DND-41 (cell line): ENCODE results near the gene GLT8D1.

Experiments used
- ATAC-seq: fragments of 200-7000 bp; cut with Tn5 transposase; 3 replicates; pipeline ENCODE4 v1.9.1; 2021; ENCODE audit warnings: low read depth; ENCODE audit not compliant: insufficient read depth
- DNase-seq: peaks from one replicate; pipeline ENCODE4 v3.0.0-alpha.2; 2020
- H2AFZ ChIP-seq: 2 replicates; pipeline ENCODE4 v1.6.0; 2012; ENCODE audit warnings: low read depth, low read length
- H3K27ac ChIP-seq: 2 replicates; pipeline ENCODE4 v1.5.1; 2012; ENCODE audit warnings: low read length, inconsistent platforms
- H3K27me3 ChIP-seq: fragments of 200-600 bp; sonication (generic); 2 replicates; pipeline ENCODE4 v1.6.0; 2012; ENCODE audit warnings: low read length, mild to moderate bottlenecking, inconsistent platforms; ENCODE audit not compliant: insufficient read depth, poor library complexity
- H3K36me3 ChIP-seq: 2 replicates; pipeline ENCODE4 v1.5.1; 2012; ENCODE audit warnings: low read length, inconsistent platforms; ENCODE audit not compliant: insufficient read depth
- H3K4me1 ChIP-seq: 2 replicates; pipeline ENCODE4 v1.5.1; 2012; ENCODE audit warnings: mild to moderate bottlenecking, low read length; ENCODE audit not compliant: insufficient read depth
- H3K4me2 ChIP-seq: 2 replicates; pipeline ENCODE4 v1.6.0; 2012; ENCODE audit warnings: mild to moderate bottlenecking, moderate library complexity, low read length, inconsistent platforms; ENCODE audit not compliant: insufficient read depth
- H3K4me3 ChIP-seq, 2 experiments: fragments of 200-600 bp in 1 of 2; shearing (Covaris generic) in 1 of 2; 2 replicates each; pipeline ENCODE4 v1.5.1; 2012 to 2016; ENCODE audit warnings: inconsistent platforms in 2 of 2, low read length in 2 of 2, mild to moderate bottlenecking in 2 of 2, low read depth in 1 of 2, moderate library complexity in 1 of 2
- H3K79me2 ChIP-seq: 2 replicates; pipeline ENCODE4 v1.6.0; 2012; ENCODE audit warnings: low read length, inconsistent platforms; ENCODE audit not compliant: insufficient read depth
- H3K9ac ChIP-seq: 2 replicates; pipeline ENCODE4 v1.6.0; 2012; ENCODE audit warnings: low read depth, mild to moderate bottlenecking, inconsistent platforms, low read length, moderate library complexity
- H3K9me3 ChIP-seq: 2 replicates; pipeline ENCODE4 v1.5.1; 2012; ENCODE audit warnings: low read length, moderate library complexity, mild to moderate bottlenecking, inconsistent platforms; ENCODE audit not compliant: insufficient read depth, severe bottlenecking
- H4K20me1 ChIP-seq: 2 replicates; pipeline ENCODE4 v1.6.0; 2012; ENCODE audit warnings: low read length; ENCODE audit not compliant: insufficient read depth
- EZH2 ChIP-seq: IDR thresholded peaks from 3 replicates; pipeline ENCODE4 v1.6.1; 2012; ENCODE audit warnings: borderline replicate concordance, low read depth, mild to moderate bottlenecking, moderate library complexity, low read length, inconsistent platforms; ENCODE audit not compliant: severe bottlenecking
- TF ChIP-seq, protein P1 (sequence below): IDR thresholded peaks from 2 replicates; pipeline ENCODE4 v1.5.1; 2012; ENCODE audit warnings: borderline replicate concordance, low read length, moderate library complexity, mild to moderate bottlenecking; ENCODE audit not compliant: poor library complexity, severe bottlenecking; ENCODE audit errors: extremely low read depth

The GLT8D1 gene

DNA sequence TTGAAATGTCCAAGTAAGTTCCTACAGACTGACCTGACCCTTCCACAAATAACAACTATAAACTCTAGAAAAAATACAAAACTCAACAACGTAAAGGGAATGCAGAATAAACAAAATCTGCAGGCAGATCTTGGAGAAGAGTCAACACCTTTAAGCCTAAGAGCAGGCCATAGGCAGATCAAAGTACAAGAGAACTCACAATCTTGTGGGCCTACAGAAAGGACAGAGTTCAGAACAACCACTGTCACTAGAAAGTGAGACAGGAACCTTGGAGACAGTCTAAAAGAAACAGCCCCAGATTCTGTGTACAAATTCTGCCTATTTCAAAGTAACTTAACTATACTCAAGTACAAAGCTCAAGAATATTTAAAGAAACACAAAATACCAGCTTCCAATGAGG lies 34.1 kb upstream of the GLT8D1 start:
- Histone ChIP-seq H3K27me3 (no peaks in the 10 kb centered on the region), H3K27ac (no peak overlapping the region), H3K36me3 (peaks cover 67% of the 10 kb centered on the region), H3K4me1 (no peaks in the 10 kb centered on the region), H3K9me3 (no peaks in the 10 kb centered on the region), H3K4me2 (no peak overlapping the region), H3K79me2 (no peaks in the 10 kb centered on the region), H4K20me1 (no peaks in the 10 kb centered on the region), H3K4me3 (no peak overlapping the region), H3K9ac (no peak overlapping the region), H2AFZ (no peak overlapping the region)
- DNase-seq (no peak), ATAC-seq (no peak)
- TF ChIP-seq EZH2 = no peak
- TF ChIP-seq, protein P1, sequence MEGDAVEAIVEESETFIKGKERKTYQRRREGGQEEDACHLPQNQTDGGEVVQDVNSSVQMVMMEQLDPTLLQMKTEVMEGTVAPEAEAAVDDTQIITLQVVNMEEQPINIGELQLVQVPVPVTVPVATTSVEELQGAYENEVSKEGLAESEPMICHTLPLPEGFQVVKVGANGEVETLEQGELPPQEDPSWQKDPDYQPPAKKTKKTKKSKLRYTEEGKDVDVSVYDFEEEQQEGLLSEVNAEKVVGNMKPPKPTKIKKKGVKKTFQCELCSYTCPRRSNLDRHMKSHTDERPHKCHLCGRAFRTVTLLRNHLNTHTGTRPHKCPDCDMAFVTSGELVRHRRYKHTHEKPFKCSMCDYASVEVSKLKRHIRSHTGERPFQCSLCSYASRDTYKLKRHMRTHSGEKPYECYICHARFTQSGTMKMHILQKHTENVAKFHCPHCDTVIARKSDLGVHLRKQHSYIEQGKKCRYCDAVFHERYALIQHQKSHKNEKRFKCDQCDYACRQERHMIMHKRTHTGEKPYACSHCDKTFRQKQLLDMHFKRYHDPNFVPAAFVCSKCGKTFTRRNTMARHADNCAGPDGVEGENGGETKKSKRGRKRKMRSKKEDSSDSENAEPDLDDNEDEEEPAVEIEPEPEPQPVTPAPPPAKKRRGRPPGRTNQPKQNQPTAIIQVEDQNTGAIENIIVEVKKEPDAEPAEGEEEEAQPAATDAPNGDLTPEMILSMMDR = no peak

DNA sequence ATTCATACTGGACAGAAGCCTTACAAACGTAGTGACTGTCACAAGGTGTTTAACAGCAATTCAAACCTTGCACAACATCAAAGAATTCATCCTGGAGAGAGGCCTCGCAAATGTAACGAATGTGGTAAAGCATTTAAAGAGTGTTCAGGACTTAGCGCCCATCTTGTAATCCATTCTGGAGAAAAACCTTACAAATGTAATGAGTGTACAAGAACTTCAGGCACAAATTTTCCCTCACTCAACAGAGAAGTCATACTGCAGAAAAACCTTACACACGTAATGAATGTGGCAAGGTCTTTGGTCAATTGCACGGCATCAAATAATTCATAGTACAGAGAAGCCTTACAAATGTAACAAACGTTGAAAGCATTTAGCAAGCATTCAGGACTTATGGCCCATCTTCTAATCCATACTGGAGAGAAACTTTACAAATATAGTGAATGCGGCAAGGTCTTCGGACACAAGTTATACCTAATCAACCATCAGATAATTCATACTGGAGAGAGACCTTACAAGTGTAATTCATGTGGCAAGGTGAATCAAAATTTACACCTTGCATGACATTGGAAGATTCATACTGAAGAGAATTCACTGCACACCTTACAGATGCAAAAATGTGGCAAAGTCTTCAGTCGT lies 27.8 kb upstream of the GLT8D1 start:
- Histone ChIP-seq H3K4me1 (no peaks in the 10 kb centered on the region), H2AFZ (no peak overlapping the region), H3K4me3 (no peak overlapping the region), H3K79me2 (no peaks in the 10 kb centered on the region), H3K4me2 (no peak overlapping the region), H3K36me3 (peaks cover 59% of the 10 kb centered on the region), H3K9me3 (peaks cover 3% of the 10 kb centered on the region), H3K27ac (no peak overlapping the region), H3K9ac (no peak overlapping the region), H4K20me1 (no peaks in the 10 kb centered on the region), H3K27me3 (no peaks in the 10 kb centered on the region)
- no peak for DNase-seq
- no peak for ATAC-seq
- TF ChIP-seq, protein P1 = no peak
- no peak for TF ChIP-seq EZH2

DNA sequence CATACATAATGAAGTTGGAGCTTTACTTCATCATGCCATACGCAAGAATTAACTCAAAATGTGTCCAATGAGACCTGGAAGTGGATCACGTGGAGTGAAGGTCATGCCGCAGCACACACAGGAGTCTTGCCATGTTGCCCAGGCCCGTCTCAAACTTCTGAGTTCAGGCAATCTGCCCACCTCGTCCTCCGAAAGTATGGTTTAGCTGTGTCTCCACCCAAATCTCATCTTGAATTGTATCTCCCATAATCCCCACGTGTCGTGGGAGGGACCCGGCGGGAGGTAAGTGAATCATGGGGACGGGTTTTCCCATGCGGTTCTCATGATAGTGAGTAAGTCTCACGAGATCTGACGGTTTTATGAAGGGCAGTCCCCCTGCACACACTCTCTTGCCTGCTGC lies 26.0 kb upstream of the GLT8D1 start:
- H4K20me1 ChIP-seq = no peaks in the 10 kb centered on the region
- ATAC-seq = no peak
- DNase-seq = no peak
- TF ChIP-seq, protein P1 = no peak
- no peak for TF ChIP-seq EZH2
- H3K9ac ChIP-seq = no peak overlapping the region
- no peak overlapping the region for H2AFZ ChIP-seq
- peaks cover 55% of the 10 kb centered on the region for H3K36me3 ChIP-seq
- no peak overlapping the region for H3K27ac ChIP-seq
- no peak overlapping the region for H3K4me3 ChIP-seq
- H3K27me3 ChIP-seq = no peaks in the 10 kb centered on the region
- H3K4me1 ChIP-seq = no peaks in the 10 kb centered on the region
- H3K9me3 ChIP-seq = peaks cover 3% of the 10 kb centered on the region
- H3K4me2 ChIP-seq = no peak overlapping the region
- H3K79me2 ChIP-seq = no peaks in the 10 kb centered on the region
